ENCODE results near the gene GNAL. TPM values are rescaled to one million over a fixed set of nuclear protein-coding genes. Genes with fewer than 3 reads are reported as not detected.

The GNAL gene
- total and polyA plus RNA-seq, 10 donors: 0.74 to 5.7 (median 3.0) TPM

DNA sequence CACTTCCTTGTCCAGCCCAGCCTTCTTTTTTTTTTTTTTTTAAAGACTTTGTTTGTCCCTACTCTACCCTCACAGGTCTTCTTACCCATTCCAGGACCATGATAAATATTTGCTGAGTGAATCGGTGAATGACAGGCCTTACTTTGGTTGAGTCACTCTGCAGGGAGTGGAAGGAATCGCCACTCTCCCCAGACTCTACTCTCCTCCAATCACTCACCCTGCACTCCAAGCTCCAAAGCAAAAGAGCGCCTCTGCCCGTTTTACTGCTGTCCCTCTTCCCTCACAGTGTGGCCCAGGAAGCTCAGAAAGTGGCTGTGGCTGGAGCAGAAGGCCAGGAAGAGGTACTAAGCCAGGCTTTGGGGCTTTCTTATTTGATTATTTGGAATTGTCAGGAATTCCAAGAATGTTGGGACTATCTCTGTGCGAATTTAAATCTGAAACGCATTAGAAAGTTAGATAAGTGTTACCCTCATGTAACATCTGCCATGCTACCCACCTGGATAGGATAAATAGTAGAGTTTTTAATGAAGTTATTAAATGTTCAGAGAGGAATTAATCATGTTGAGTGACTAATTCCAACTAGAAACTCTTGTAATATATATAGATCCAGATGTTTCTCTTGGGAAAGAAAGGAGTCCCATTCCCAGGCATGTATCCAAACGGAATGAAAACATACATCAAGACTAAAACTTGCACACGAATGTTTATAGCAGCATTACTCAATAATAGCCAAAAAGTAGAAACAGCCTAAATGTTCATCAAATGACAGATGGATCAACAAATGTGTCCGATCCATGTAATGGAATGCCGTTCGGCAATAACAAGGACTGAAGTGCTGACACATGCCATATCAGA lies 119.2 kb downstream of the GNAL start:
- TF ChIP-seq POLR2A (IDR thresholded peaks at IDR 0.05): no peak
- no peak for TF ChIP-seq POLR2AphosphoS5 (IDR thresholded peaks at IDR 0.05)
- TF ChIP-seq, protein P1, sequence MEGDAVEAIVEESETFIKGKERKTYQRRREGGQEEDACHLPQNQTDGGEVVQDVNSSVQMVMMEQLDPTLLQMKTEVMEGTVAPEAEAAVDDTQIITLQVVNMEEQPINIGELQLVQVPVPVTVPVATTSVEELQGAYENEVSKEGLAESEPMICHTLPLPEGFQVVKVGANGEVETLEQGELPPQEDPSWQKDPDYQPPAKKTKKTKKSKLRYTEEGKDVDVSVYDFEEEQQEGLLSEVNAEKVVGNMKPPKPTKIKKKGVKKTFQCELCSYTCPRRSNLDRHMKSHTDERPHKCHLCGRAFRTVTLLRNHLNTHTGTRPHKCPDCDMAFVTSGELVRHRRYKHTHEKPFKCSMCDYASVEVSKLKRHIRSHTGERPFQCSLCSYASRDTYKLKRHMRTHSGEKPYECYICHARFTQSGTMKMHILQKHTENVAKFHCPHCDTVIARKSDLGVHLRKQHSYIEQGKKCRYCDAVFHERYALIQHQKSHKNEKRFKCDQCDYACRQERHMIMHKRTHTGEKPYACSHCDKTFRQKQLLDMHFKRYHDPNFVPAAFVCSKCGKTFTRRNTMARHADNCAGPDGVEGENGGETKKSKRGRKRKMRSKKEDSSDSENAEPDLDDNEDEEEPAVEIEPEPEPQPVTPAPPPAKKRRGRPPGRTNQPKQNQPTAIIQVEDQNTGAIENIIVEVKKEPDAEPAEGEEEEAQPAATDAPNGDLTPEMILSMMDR (IDR thresholded peaks at IDR 0.05 in 8 of 11, conservative IDR thresholded peaks at IDR 0.05 in 3 of 11): no peak
- DNase-seq: no peak
- Histone ChIP-seq H3K4me3 (no peak overlapping the region), H3K27me3 (replicated peaks in 1 of 7) (no peaks in the 10 kb centered on the region), H3K27ac (no peak overlapping the region), H3K4me1 (no peaks in the 10 kb centered on the region), H3K9me3 (no peaks in the 10 kb centered on the region), H3K36me3 (no peaks in the 10 kb centered on the region)
- WGBS, 5 donors: 65 to 83% (median 78%) methylated on average over 11 of the region's 11 CpGs
- intact Hi-C loops (cut with DNase I; ENCODE audit: low total_unique reads): no loop called here

DNA sequence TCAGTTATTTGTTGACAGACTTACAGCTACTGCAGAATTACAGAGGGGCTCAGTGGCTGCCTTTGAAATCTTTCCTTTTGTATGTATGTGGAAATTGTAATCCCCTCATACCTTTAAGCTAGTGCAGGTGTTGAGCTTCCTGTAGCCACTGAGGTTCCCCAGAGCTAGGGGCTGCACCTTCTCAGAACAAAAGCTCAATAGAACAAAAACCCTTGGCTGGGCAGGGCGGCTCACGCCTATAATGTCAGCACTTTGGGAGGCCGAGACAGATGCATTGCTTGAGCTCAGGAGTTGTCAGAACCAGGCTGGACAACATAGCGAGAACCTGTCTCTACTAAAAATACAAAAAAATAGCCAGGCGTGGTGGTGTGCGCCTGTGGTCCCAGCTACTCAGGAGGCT lies 120.8 kb downstream of the GNAL start:
- DNase-seq: no peak
- Histone ChIP-seq H3K9me3 (no peaks in the 10 kb centered on the region), H3K4me1 (no peaks in the 10 kb centered on the region), H3K4me3 (no peak overlapping the region), H3K27ac (no peak overlapping the region), H3K36me3 (no peaks in the 10 kb centered on the region), H3K27me3 (replicated peaks in 1 of 7) (no peaks in the 10 kb centered on the region)
- intact Hi-C loops (cut with DNase I; ENCODE audit: low total_unique reads): no loop called here
- 89 to 97% (median 93%) methylated on average over 6 of the region's 6 CpGs for WGBS, 5 donors
- TF ChIP-seq, protein P1 (IDR thresholded peaks at IDR 0.05 in 8 of 11, conservative IDR thresholded peaks at IDR 0.05 in 3 of 11): no peak
- no peak for TF ChIP-seq POLR2A (IDR thresholded peaks at IDR 0.05)
- TF ChIP-seq POLR2AphosphoS5 (IDR thresholded peaks at IDR 0.05): no peak

DNA sequence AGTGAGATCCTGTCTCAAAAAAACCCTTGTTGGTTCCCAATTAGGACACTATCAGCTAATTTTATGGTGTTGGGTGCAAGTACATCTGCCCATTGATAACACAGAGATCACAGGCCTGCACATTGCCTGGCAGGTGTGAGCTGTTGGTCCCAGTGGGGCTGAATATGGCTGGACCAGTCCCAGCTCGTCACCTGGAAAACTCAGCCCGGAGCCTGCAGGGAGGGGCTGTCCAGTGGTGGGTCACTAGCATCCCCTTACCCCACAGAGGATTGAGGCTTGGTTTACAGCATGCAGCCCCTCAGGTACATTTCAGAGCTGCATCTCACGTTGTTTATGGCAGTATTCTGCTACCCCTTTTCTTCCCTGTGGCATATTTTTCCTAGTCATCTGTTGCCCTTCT lies 121.3 kb downstream of the GNAL start:
- intact Hi-C loops (cut with DNase I; ENCODE audit: low total_unique reads): no loop called here
- DNase-seq: no peak
- TF ChIP-seq POLR2A (IDR thresholded peaks at IDR 0.05) (no peak), POLR2AphosphoS5 (IDR thresholded peaks at IDR 0.05) (no peak)
- TF ChIP-seq, protein P1 (IDR thresholded peaks at IDR 0.05 in 8 of 11, conservative IDR thresholded peaks at IDR 0.05 in 3 of 11): no peak
- 77 to 90% (median 86%) methylated on average over 3 of the region's 3 CpGs for WGBS, 5 donors
- Histone ChIP-seq H3K27me3 (replicated peaks in 1 of 7) (no peaks in the 10 kb centered on the region), H3K27ac (no peak overlapping the region), H3K36me3 (no peaks in the 10 kb centered on the region), H3K4me3 (no peak overlapping the region), H3K4me1 (no peaks in the 10 kb centered on the region), H3K9me3 (no peaks in the 10 kb centered on the region)

DNA sequence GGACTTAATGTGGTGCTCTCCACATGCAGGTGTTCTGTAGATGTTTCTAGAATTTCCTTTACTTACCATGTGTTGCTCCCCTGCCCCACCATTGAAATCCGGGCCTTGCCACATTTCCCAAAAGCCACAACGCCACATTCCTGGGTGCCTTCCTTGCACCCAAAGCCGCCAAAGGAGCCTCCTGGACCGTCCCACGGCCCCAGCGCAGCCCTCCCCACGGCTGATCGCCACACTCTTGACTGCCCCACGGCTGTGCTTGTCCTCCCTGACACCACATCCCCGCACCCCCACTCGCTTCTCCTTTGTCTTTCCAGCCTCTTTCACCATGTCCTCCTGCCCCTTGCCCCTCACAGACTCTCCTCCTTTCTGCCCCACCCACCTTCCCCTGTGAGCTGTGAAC lies 121.9 kb downstream of the GNAL start:
- Histone ChIP-seq H3K36me3 (no peaks in the 10 kb centered on the region), H3K9me3 (no peaks in the 10 kb centered on the region), H3K4me3 (no peak overlapping the region), H3K27me3 (replicated peaks in 1 of 7) (no peaks in the 10 kb centered on the region), H3K4me1 (no peaks in the 10 kb centered on the region), H3K27ac (no peak overlapping the region)
- intact Hi-C loops (cut with DNase I; ENCODE audit: low total_unique reads): no loop called here
- no peak for DNase-seq
- WGBS, 5 donors: 81 to 91% (median 90%) methylated on average over 11 of the region's 11 CpGs
- TF ChIP-seq POLR2AphosphoS5 (IDR thresholded peaks at IDR 0.05) (no peak), POLR2A (IDR thresholded peaks at IDR 0.05) (no peak)
- TF ChIP-seq, protein P1 (IDR thresholded peaks at IDR 0.05 in 8 of 11, conservative IDR thresholded peaks at IDR 0.05 in 3 of 11): no peak

Measured in spleen (tissue), 11 donors.